A549 (cell line): ENCODE measurements around the gene LYPLA2. TPM values are rescaled to one million over a fixed set of nuclear protein-coding genes. Genes with fewer than 3 reads are reported as not detected.

Experiments
- ATAC-seq, 2 experiments: fragments of 200-7000 bp in 1 of 2; fragments of >200 bp in 1 of 2; cut with Nextera tagmentation in 1 of 2; cut with Tn5 transposase in 1 of 2; 3 replicates each; pipeline versions ENCODE4 v1.8.0 to v1.9.1; 2018 to 2020; ENCODE audit warnings: mild to moderate bottlenecking in 1 of 2, moderate library complexity in 1 of 2
- CTCF ChIA-PET: fragments of 300-600 bp; sonication (Branson Sonifier 250); formaldehyde crosslinking; extraction: SDS; loops from one replicate; lab custom pipeline; 2021; ENCODE audit warnings: antibody characterized with exemption, inconsistent platforms; lab: Yijun Ruan, JAX
- POLR2A ChIA-PET: fragments of 350-600 bp; formaldehyde crosslinking; extraction: SDS; loops from one replicate; lab custom pipeline; 2021; ENCODE audit warnings: antibody characterized with exemption, inconsistent platforms; lab: Yijun Ruan, JAX
- DNase-seq, 2 experiments: peaks; one replicate each; pipeline versions ENCODE4 v3.0.0 to v3.0.0-alpha.2; 2011 to 2016; ENCODE audit warnings: low read depth in 1 of 2, low spot score in 1 of 2
- FAIRE-seq: peaks from 2 replicates; lab custom pipeline; 2011; peaks lifted over from hg19 to GRCh38; lab: Jason Lieb, UNC
- H3K27ac ChIP-seq, 2 experiments: fragments of >200 bp; sonication (Bioruptor Twin); formaldehyde crosslinking; 3 replicates each; pipeline ENCODE4 v1.5.1; 2016 to 2017
- H3K4me1 ChIP-seq: fragments of >200 bp; sonication (Bioruptor Twin); formaldehyde crosslinking; 3 replicates; pipeline ENCODE4 v1.6.1; 2016
- H3K4me2 ChIP-seq: fragments of >200 bp; sonication (Bioruptor Twin); formaldehyde crosslinking; 3 replicates; pipeline ENCODE4 v1.6.1; 2016
- H3K4me3 ChIP-seq: fragments of >200 bp; sonication (Bioruptor Twin); formaldehyde crosslinking; 3 replicates; pipeline ENCODE4 v1.5.1; 2016
- H3K9me3 ChIP-seq: fragments of >200 bp; sonication (Bioruptor Twin); formaldehyde crosslinking; 3 replicates; pipeline ENCODE4 v1.6.1; 2016
- CHD2 ChIP-seq: fragments of 150-350 bp; IDR thresholded peaks from 2 replicates; pipeline ENCODE4 v1.6.1; 2014; ENCODE audit warnings: low read length; ENCODE audit not compliant: partially characterized antibody
- CTCF ChIP-seq: fragments of >200 bp; sonication (Bioruptor Twin); formaldehyde crosslinking; IDR thresholded peaks from 3 replicates; pipeline ENCODE4 v1.5.1; 2016
- EHMT2 ChIP-seq: fragments of 200-600 bp; sonication (generic); IDR thresholded peaks from 2 replicates; pipeline ENCODE4 v1.6.1; 2016; ENCODE audit warnings: antibody characterized with exemption, low read depth, mild to moderate bottlenecking, moderate library complexity
- HOXB13 ChIP-seq: fragments of 250-450 bp; sonication (Bioruptor Pico); IDR thresholded peaks from 2 replicates; pipeline ENCODE4 v1.5.0; 2020; ENCODE audit warnings: low read depth, mild to moderate bottlenecking, moderate library complexity
- JUN ChIP-seq, 2 experiments: fragments of >200 bp; sonication (Bioruptor Twin); formaldehyde crosslinking; IDR thresholded peaks; 2 replicates in 1 of 2; 3 replicates in 1 of 2; pipeline ENCODE4 v1.6.1; 2016 to 2017
- MAX ChIP-seq: IDR thresholded peaks from 2 replicates; pipeline ENCODE4 v1.6.1; 2012
- MAZ ChIP-seq: fragments of 150-350 bp; IDR thresholded peaks from 2 replicates; pipeline ENCODE4 v1.6.1; 2014; ENCODE audit warnings: antibody characterized with exemption, low read depth, low read length, borderline replicate concordance
- NPAS2 ChIP-seq: fragments of 250-450 bp; sonication (Bioruptor Pico); IDR thresholded peaks from 2 replicates; pipeline ENCODE4 v1.8.0; 2022; ENCODE audit warnings: mild to moderate bottlenecking, moderate library complexity, borderline replicate concordance
- RAD21 ChIP-seq, 2 experiments: fragments of >200 bp in 1 of 2; sonication (Bioruptor Twin) in 1 of 2; formaldehyde crosslinking in 1 of 2; IDR thresholded peaks in 1 of 2; conservative IDR thresholded peaks in 1 of 2; 2 replicates in 1 of 2; 3 replicates in 1 of 2; pipeline ENCODE4 v1.6.1; 2012 to 2018; ENCODE audit warnings: inconsistent platforms in 1 of 2
- RARB ChIP-seq: fragments of 250-450 bp; sonication (Bioruptor Pico); IDR thresholded peaks from 2 replicates; pipeline ENCODE4 v1.8.0; 2021; ENCODE audit warnings: mild to moderate bottlenecking, moderate library complexity
- REST ChIP-seq: fragments of 200-600 bp; sonication (generic); IDR thresholded peaks from 2 replicates; pipeline ENCODE4 v1.6.1; 2016; ENCODE audit warnings: antibody characterized with exemption, mild to moderate bottlenecking, moderate library complexity
- SMC3 ChIP-seq: fragments of >200 bp; sonication (Bioruptor Twin); formaldehyde crosslinking; IDR thresholded peaks from 3 replicates; pipeline ENCODE4 v1.6.1; 2018; ENCODE audit warnings: inconsistent platforms
- WGBS: methylation state at CpG from one replicate; pipeline ENCODE4 v1.1.6; 2017; ENCODE audit errors: missing lambda C conversion rate; 5-methylcytosine and 5-hydroxymethylcytosine counted together
- polyA plus RNA-seq, 4 experiments: library from polyadenylated mRNA; depleted of rRNA in 3 of 4; stranded (reverse); fragments of >200 nt; fragmentation: RNase III in 1 of 4; extraction: RNeasy Plus Mini Kit Qiagen cat#74134 plus additional on column Dnase treatment in 1 of 4; gene quantifications; 2 replicates in 3 of 4; 3 replicates in 1 of 4; pipeline ENCODE4 v1.2.3, GENCODE V29; 2011 to 2017

LYPLA2 gene
- polyA plus RNA-seq, 2 of the 4 experiments (the other 2 are of a cell fraction), result 17.8 to 49.2 TPM

- Histone ChIP-seq H3K4me2 (no peak overlapping the region), H3K27ac (no peak overlapping the region), H3K9me3 (no peaks in the 10 kb centered on the region), H3K4me3 (no peak overlapping the region), H3K4me1 (peaks cover 2% of the 10 kb centered on the region; the same call in 1 of the 3 replicates)
- no peak for DNase-seq
- ChIA-PET CTCF (interaction anchor here (1.0 kb wide), 1 partner anchor 20 kb away, joined by 3 read pairs; no protein-coding TSS in a partner anchor), POLR2A (no interaction called here)
- no peak for FAIRE-seq
- WGBS, result 75% methylated on average over 5 of the region's 5 CpGs
- no peak for ATAC-seq
- TF ChIP-seq EHMT2 (no peak), MAX (no peak), CHD2 (no peak), JUN (IDR thresholded peaks at IDR 0.05) (no peak), CTCF (no peak), RARB (no peak), NPAS2 (CRISPR knock-in tag) (no peak)
Measured at GRCh38 chr1:23768733-23769132, 22.2 kb upstream of the LYPLA2 start.

- FAIRE-seq (no peak), DNase-seq (peak; percentile 38 to 77), ATAC-seq (peak; percentile 97 to 98)
- CTCF ChIA-PET, result interaction anchor here (0.6 to 3.0 kb wide), 34 partner anchors 8 to 804 kb away, joined by 3 to 22 read pairs (median 3); partner anchors contain the start of gene FUCA1
- 15% methylated on average over 12 of the region's 14 CpGs for WGBS
- POLR2A ChIA-PET, result interaction anchor here (0.7 to 1.0 kb wide), 2 partner anchors 81 to 144 kb away, joined by 3 read pairs; partner anchors contain the start of gene RPL11
- Histone ChIP-seq H3K9me3 (no peaks in the 10 kb centered on the region), H3K27ac (no peak overlapping the region), H3K4me1 (peaks cover 6% of the 10 kb centered on the region; the same call in 1 of the 3 replicates), H3K4me2 (peak overlapping the region; percentile 43; the same call in 1 of the 3 replicates), H3K4me3 (no peak overlapping the region)
- TF ChIP-seq REST (no peak), MAZ (no peak), HOXB13 (CRISPR knock-in tag) (no peak), RAD21 (conservative IDR thresholded peaks at IDR 0.05 in 1 of 2, IDR thresholded peaks at IDR 0.05 in 1 of 2) (peak; percentile 68 to 79), MAX (no peak), SMC3 (peak; percentile 68), CTCF (peak; percentile 67)
Measured at GRCh38 chr1:23772049-23772853, 18.7 kb upstream of the LYPLA2 start.
